GM18868 (cell line): ENCODE results near the gene MAML2.
"Not testable (repeated sequence)": the region's sequence is repeated elsewhere in the genome, so short reads cannot be mapped to it uniquely, and the experiment has no call there.

Source experiments
- ATAC-seq: cut with Tn5 transposase; IDR thresholded peaks from one replicate; pipeline ENCODE4 v1.9.1; 2021; ENCODE audit warnings: mild to moderate bottlenecking, moderate library complexity; ENCODE audit not compliant: unreplicated experiment

Gene MAML2

GRCh38 chr11:96193745-96194443, 149.1 kb downstream of the MAML2 start:
- ATAC-seq, result no peak

- ATAC-seq, result no peak
These were observed 151.2 kb downstream of the MAML2 start for GRCh38 chr11:96191752-96192151.

GRCh38 chr11:96189351-96189750, 153.6 kb downstream of the MAML2 start:
- ATAC-seq, result peak; percentile 30

GRCh38 chr11:96188243-96189006, 154.6 kb downstream of the MAML2 start:
- ATAC-seq, result peak; percentile 39

GRCh38 chr11:96187822-96188221, 155.2 kb downstream of the MAML2 start:
- ATAC-seq, result no peak

GRCh38 chr11:96186806-96187205, 156.2 kb downstream of the MAML2 start:
- no peak for ATAC-seq

- peak; percentile 69 for ATAC-seq
These were observed 157.7 kb downstream of the MAML2 start for GRCh38 chr11:96185220-96185768.

GRCh38 chr11:96180937-96181336, 162.1 kb downstream of the MAML2 start:
- ATAC-seq, result not testable (repeated sequence)

GRCh38 chr11:96180341-96180740, 162.7 kb downstream of the MAML2 start:
- ATAC-seq, result peak; percentile 47

- ATAC-seq, result peak; percentile 54
These were observed 163.1 kb downstream of the MAML2 start for GRCh38 chr11:96179905-96180304.

- ATAC-seq, result no peak
These were observed 164.1 kb downstream of the MAML2 start for GRCh38 chr11:96178887-96179279.

GRCh38 chr11:96178049-96178886, 164.7 kb downstream of the MAML2 start:
- ATAC-seq, result no peak

- ATAC-seq, result no peak
These were observed 165.8 kb downstream of the MAML2 start for GRCh38 chr11:96177146-96177545.

- ATAC-seq, result no peak
These were observed 169.1 kb downstream of the MAML2 start for GRCh38 chr11:96173906-96174305.

- no peak for ATAC-seq
These were observed 169.6 kb downstream of the MAML2 start for GRCh38 chr11:96173422-96173821.

GRCh38 chr11:96172604-96173003, 170.4 kb downstream of the MAML2 start:
- no peak for ATAC-seq

GRCh38 chr11:96169250-96169649, 173.7 kb downstream of the MAML2 start:
- ATAC-seq, result no peak

- ATAC-seq, result no peak
These were observed 174.4 kb downstream of the MAML2 start for GRCh38 chr11:96168623-96169022.

- ATAC-seq, result no peak
These were observed 175.2 kb downstream of the MAML2 start for GRCh38 chr11:96167787-96168186.

GRCh38 chr11:96167203-96167758, 175.7 kb downstream of the MAML2 start:
- ATAC-seq, result no peak
